ENCODE data around the gene RUNX2. TPM values are rescaled to one million over a fixed set of nuclear protein-coding genes. Genes with fewer than 3 reads are reported as not detected.

Gene RUNX2
- total RNA-seq, 2 experiments from 2014 or later, result 8.0 to 9.3 TPM

DNA sequence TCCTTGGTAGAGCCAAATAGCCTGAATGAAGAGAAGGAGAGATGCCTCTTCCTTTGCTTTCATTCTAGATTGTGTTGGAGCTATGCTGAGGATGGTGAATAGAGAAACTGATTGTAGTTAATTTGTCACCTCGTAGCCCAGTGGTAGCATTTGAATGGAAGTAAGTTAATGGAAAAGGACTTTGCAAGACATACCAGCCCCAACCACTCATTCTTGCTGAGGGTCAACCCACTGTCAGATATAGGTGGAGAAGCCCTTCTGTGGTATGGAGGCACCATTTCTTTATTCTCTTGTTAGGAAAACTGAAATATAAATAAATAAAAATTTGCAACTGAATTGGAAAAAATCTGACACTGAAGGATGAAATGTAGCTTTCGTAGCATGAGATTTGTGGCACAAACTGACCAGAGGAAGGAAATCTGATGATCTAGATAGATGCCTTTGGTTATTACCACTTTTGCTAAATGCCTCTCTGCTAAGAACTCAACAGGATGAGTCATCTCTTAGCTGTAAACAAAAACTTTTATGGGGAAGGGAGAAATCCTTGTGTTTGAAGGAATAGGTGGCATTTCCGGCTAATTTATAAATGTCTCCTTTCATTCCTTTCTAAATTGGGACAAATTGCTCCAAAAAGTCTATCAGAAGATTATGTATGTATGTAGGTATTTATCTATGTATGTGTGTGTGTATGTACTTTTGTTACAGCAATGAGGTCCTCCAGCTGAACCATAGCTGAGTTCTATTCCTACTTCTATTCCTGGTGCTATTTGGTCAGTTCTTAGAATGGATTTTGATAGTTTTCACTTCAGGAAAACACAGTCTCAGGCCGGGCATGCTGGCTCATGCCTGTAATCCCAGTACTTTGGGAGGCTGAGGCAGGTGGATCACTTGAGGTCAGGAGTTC lies 126.1 kb downstream of the RUNX2 start:
- POLR2A ChIA-PET, result interaction anchor here (0.8 to 1.9 kb wide), 2 partner anchors 12 to 32 kb away, joined by 3 to 5 read pairs; no protein-coding TSS in a partner anchor
- H3K27me3 Mint-ChIP-seq, result no peaks in the 10 kb centered on the region
- CTCF ChIA-PET, result no interaction called here
- H3K4me3 Mint-ChIP-seq, result no peak overlapping the region
- H3K27ac Mint-ChIP-seq, result no peak overlapping the region
- H3K9me3 Mint-ChIP-seq, result no peaks in the 10 kb centered on the region
- DNase-seq, result no peak
- peaks cover 36% of the 10 kb centered on the region for H3K4me1 Mint-ChIP-seq (ENCODE audit: low read depth)
- H3K36me3 Mint-ChIP-seq (ENCODE audit: low read depth), result peaks cover 30% of the 10 kb centered on the region
- no peak for TF ChIP-seq CTCF (IDR thresholded peaks at IDR 0.05)
- no peak for ATAC-seq
- intact Hi-C loops (cut with micrococcal nuclease), result no loop called here

- H3K27me3 Mint-ChIP-seq, result no peaks in the 10 kb centered on the region
- POLR2A ChIA-PET, result interaction anchor here (0.8 kb wide), 1 partner anchor 11 kb away, joined by 3 read pairs; no protein-coding TSS in a partner anchor
- intact Hi-C loops (cut with micrococcal nuclease), result no loop called here
- CTCF ChIA-PET, result no interaction called here
- no peak overlapping the region for H3K4me3 Mint-ChIP-seq
- ATAC-seq (no peak), DNase-seq (no peak)
- peaks cover 23% of the 10 kb centered on the region for H3K36me3 Mint-ChIP-seq (ENCODE audit: low read depth)
- peaks cover 27% of the 10 kb centered on the region for H3K4me1 Mint-ChIP-seq (ENCODE audit: low read depth)
- no peak overlapping the region for H3K27ac Mint-ChIP-seq
- H3K9me3 Mint-ChIP-seq, result no peaks in the 10 kb centered on the region
- no peak for TF ChIP-seq CTCF (IDR thresholded peaks at IDR 0.05)
Measured at GRCh38 chr6:45455408-45455807, 127.3 kb downstream of the RUNX2 start.

DNA sequence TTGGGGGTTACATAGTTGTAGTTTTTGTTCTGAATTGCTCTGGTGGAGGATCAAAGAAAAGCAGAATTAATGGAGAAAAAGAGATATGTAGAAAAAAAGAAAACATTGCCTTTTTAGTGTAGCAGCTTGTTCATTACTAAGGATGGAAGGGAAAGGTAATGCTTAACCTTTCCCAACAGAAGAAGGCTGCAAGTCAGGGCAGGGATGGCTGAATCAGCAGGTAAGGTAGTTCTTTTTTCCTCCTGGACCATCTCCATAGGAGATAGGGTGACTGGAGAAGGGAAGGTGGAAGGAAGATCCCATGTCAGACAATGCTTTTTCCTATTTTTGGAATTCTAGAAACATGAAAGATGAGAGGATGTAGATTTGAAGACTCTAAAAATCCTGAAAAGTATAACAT lies 129.0 kb downstream of the RUNX2 start:
- H3K27me3 Mint-ChIP-seq, result no peaks in the 10 kb centered on the region
- no peak for TF ChIP-seq CTCF (IDR thresholded peaks at IDR 0.05)
- no peak for DNase-seq
- H3K27ac Mint-ChIP-seq, result no peak overlapping the region
- H3K36me3 Mint-ChIP-seq (ENCODE audit: low read depth), result peaks cover 17% of the 10 kb centered on the region
- ATAC-seq, result no peak
- no peak overlapping the region for H3K4me3 Mint-ChIP-seq
- intact Hi-C loops (cut with micrococcal nuclease), result no loop called here
- H3K9me3 Mint-ChIP-seq, result no peaks in the 10 kb centered on the region
- ChIA-PET CTCF (no interaction called here), POLR2A (no interaction called here)
- H3K4me1 Mint-ChIP-seq (ENCODE audit: low read depth), result peaks cover 12% of the 10 kb centered on the region

DNA sequence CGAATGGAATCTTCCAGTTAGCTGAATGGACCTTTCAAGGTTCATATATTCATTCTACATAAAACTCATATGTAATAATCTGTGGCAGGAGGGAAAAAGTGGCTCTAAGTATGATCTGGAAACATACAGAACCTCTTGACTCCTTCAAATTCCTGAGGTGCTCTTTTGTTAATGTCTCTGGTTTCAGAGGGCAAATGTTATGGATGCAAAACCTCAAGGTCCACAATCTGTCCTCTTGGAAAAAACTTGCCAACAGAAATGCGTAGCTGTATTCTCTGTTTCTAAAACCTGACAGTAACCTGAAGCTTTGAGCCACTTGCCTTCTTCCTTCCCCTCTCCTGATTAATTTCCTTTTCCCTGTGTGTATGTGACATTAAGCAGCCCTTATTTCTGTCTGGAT lies 130.5 kb downstream of the RUNX2 start:
- Mint-ChIP-seq H3K4me1 (ENCODE audit: low read depth) (peaks cover 10% of the 10 kb centered on the region), H3K4me3 (no peak overlapping the region), H3K36me3 (ENCODE audit: low read depth) (peaks cover 18% of the 10 kb centered on the region), H3K27me3 (no peaks in the 10 kb centered on the region), H3K27ac (no peak overlapping the region), H3K9me3 (no peaks in the 10 kb centered on the region)
- intact Hi-C loops (cut with micrococcal nuclease), result no loop called here
- no peak for ATAC-seq
- no peak for DNase-seq
- ChIA-PET POLR2A (interaction anchor here (1.1 kb wide), 1 partner anchor 15 kb away, joined by 4 read pairs; no protein-coding TSS in a partner anchor), CTCF (no interaction called here)
- TF ChIP-seq CTCF (IDR thresholded peaks at IDR 0.05), result no peak

- POLR2A ChIA-PET, result no interaction called here
- DNase-seq (no peak), ATAC-seq (no peak)
- Mint-ChIP-seq H3K27me3 (no peaks in the 10 kb centered on the region), H3K27ac (no peak overlapping the region), H3K4me1 (ENCODE audit: low read depth) (peaks cover 10% of the 10 kb centered on the region), H3K9me3 (no peaks in the 10 kb centered on the region), H3K4me3 (no peak overlapping the region), H3K36me3 (ENCODE audit: low read depth) (peaks cover 18% of the 10 kb centered on the region)
- CTCF ChIA-PET, result interaction anchor here (0.6 to 3.0 kb wide), 2 partner anchors 11 to 254 kb away, joined by 3 to 8 read pairs; no protein-coding TSS in a partner anchor
- TF ChIP-seq CTCF (IDR thresholded peaks at IDR 0.05), result no peak
- intact Hi-C loops (cut with micrococcal nuclease), result no loop called here
Measured at GRCh38 chr6:45460166-45460565, 132.0 kb downstream of the RUNX2 start.
